HG02981 (cell line): ENCODE measurements around the gene UPF1.

Source experiments
- ATAC-seq: cut with Tn5 transposase; IDR thresholded peaks from one replicate; pipeline ENCODE4 v1.9.1; 2021; ENCODE audit warnings: mild to moderate bottlenecking, moderate library complexity; ENCODE audit not compliant: unreplicated experiment

UPF1 gene

DNA sequence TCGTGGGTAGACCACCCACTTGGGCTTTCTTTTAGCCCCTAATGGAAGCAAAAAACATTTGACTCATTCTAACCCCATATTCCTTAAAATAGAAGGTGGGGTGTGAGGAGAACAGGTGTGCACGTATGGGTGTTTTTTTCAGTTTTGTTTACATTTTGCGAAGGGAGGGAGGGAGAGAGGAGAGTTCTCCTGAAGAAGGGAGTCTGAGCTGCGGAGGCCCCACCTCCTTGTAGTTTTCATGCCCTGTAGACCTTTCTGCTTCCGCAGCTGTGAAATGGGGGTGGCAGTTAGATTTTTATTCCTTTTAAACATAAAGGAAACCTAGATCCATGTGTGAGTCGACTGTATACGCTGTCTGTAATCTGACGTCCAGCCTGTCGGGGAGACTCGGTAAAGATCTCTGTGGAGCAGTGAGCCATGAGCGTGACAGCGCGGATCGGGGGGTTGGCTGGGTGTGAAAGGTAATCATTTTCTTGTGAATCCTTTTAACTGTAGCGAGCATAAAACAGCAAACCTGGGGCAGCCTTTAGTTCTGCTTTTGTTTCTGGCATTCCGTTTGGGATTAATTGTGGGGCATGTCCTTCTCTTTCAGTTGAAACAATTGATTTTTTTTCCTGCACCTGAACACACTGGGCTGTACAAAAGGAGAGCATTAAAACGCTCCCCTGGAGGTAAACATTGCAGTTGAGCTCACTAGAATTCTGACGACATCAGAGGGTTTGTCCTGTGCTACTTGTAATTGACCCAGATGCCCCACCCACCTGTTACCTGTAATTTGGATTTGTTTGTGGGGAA, 2.3 kb downstream of the UPF1 start:
- no peak for ATAC-seq

DNA sequence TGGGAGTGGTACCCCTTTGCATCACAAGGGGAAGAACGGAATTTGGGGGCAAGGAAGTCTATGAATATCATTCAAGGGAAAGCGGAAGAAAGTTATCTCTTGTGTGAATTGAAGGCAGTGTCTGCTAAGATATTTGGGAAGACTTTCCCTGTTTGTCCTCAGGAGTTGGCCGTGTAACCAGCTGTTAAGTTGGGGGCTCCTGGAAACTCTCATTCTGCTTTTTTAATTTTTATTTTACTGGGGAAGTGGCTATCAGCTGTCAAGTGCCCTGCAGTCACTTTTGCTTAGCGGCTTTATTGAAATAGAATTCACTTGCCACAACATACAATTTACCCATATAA, 2.9 kb downstream of the UPF1 start:
- ATAC-seq: no peak

DNA sequence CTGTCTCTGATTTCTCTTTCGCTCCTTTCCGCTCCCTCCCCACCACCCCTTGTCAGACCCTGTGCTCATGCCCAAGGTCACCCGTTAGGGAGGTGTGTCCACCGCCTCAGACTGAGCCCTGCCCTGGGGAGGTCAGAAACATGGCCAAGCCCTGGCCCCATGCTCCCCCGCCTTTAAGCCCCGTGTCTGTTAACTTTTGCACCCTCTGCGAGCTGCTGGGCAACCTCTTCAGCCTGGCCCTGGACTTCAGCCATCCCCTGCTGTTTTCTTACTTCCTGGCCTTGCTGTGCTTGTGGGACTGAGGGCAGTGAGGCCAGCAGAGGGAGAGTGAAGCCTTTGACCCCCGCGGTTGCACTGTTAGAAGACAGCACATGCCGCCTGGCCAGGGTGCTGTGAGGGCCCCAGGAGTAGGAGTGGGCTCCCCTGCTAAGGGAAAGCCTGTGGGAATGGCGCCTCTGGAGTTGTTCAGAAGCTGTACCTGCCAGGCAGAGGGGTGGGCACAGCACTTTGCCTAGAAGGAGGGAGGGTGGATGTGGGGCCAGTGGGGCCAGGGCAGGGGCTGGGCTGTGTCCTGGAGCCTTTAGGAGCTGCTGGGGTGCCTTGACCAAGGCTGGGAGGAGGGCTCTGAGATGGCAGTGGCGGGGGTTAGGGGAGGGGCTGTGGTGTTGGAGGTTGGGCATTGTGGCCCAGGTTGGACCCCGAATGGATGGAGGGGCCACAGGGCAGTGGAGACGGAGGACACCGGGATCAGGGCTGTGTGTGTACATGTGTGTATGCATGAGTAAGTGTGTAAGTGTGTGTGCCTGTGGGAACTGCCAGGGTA, 7.9 kb downstream of the UPF1 start:
- ATAC-seq: no peak

DNA sequence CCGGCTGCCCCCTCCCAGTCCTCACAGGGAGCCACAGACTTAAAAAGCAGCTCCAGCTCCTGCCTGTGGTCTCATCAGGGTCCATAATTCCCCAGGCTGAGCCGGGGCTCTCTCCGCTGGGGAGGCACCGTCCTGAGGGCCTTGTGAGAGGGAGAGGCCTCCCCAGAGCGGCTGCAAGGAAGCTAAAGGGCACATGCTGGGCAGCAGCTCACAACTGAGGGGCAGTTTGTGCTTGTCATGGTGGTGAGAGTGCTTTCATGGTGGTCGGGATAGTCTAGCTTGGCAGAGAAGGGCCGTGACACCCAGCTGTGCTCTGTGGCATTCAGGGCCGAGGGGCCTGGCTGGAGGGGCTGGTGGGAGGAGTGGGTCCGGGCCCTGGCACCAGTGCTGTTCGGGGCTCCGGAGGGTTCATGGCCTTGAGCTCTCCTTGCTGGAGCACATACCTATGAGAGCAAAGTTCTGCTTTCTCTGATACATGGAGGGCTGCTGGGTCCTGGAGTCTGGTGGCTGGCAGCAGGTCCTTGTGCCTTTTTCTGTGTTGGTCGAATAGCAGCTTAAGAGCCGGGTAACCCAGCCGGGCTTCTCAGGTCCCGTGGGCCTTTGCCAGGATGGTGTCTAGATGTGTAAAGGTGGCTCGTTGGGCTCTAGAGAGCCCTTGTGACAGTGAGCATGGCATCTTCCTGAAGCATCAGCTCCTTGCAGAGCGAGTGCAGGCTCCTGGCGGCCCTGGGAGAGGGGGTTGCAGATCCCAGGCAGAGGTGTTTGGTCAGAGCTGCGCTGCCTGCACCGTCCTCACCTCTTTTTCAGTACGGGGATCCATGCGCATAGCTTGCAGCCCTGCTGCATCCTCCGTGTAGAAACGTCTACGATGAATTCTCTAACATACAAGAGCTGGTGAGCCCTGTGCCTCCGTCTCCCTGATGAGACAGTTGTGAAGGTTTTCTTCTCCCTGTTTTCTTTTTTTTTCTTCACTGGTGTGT, 8.8 kb downstream of the UPF1 start:
- ATAC-seq: no peak

DNA sequence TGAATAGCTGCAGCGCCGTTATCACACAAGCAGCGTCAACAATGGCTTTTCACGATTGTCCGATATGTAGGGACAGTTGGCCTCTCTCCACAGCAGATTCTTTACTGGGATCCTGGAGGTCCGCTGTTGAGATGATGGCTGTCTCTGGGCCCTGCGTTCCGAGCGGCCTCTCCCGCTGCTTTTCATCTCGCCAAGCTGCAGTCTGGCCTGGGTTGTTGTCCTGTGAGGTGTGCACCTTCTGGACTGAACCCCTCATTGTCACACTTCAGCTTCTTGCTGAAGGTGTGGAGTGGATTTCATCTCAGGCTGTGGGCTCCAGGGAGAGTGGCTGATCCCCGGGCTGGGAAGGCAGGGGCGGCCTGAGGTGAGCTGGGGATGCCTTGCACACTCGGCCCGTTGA, 9.6 kb downstream of the UPF1 start:
- no peak for ATAC-seq

DNA sequence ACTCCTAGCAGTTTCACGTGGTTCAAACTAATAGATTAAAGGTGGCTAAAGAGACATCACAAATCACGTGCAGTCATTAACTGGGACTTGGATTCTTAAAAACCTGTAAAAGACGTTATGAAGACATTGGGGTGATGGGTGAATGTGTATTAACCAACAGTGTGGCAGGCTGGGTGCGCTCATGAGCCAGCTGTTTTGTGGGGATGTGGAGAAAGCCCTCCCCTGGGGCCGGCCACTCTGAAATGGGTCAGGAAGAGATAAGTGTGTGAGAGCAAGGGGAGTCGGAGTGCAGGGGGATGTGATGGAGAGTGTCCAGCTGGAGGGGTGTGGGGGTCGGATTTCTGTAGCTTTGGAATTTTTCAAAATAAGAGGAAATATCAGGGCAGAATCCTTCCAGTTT, 10.4 kb downstream of the UPF1 start:
- no peak for ATAC-seq

DNA sequence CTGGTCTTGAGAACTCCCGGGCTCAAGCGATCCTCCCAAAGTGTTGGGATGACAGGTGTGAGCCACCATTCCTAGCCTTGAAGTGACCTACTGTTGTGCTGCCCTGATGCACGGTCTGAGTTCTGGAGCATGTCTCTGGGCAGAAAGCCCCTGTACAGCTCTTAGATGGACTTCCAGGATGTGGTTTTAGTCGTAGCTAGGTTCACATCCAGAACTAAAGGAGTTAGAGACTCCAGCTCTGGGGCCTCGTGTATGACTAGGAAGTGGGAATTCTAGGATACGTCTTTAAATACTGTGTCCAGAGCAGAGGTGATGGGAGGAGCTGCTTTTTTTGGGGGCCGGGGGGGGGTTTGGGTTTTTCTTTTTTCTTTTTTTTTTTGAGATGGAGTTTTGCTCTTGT, 12.2 kb downstream of the UPF1 start:
- no peak for ATAC-seq

DNA sequence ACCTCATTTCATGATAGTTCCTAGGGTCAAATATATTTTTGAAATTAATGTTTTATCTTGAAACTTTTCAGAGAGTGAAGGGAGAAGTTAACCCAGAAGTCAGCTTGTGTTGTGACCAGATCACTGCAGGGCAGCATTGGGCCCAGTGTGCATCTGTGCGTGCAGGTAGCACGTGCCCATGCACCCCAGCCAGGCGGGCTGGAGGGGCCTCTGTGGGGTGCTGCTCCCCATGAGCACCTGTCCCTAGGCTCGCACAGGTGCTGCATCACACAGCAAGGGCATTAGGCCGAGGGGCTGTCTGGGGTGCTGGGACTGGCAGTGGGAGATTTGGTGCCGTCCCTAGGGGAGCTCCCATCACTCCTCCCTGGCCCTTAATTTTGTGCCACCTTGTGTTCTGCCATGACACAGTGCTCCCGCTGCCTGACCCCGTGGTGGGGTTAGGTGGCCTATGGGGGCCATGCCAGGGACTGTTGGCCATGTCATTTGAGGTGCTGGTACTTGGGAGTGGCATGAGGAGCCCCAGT, 13.1 kb downstream of the UPF1 start:
- ATAC-seq: no peak

DNA sequence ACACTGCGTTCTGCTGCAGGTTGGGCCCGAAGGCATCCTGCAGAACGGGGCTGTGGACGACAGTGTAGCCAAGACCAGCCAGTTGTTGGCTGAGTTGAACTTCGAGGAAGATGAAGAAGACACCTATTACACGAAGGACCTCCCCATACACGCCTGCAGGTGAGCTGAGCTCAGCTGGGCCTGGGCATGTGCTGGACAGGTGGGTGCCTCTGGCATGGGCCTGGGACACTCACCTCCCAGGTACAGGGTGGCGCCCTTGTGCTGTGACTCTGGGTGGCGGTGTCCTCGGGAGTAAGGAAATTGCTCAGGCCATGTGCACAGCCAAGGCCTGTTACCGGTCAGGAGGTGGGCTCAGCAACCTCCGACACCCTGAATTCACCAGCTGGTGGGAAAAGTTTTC, 14.2 kb downstream of the UPF1 start:
- no peak for ATAC-seq

DNA sequence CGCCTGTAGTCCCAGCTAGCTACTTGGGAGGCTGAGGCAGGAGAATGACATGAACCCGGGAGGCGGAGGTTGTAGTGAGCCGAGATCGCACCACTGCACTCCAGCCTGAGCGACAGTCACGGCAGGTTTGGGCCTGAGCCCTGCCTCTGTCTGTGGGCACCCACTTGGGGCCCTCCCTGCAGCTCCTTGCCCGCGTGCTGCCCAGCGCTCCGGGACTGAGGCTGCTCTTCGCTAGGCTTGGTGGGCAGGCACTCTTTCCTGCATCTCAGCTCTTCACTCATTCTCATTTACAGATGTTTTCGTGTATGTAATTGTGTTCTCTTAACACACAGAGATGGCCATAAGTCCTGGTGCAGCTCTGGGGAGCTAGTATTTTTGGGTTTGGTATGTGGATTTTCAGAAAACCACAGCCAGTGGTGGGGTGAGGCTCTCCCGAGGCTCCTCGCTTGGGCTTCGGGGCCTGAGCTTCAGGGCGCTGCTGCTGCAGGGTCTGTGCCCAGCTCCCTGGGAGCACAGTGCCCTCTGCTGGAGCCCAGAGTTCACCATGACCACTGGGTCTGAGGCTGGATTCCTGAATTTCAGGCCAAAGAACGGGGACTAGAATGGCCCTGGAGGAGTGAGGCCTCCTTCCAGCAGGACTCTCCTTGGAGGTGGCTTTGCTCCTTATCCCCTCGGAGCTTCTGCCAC, 15.2 kb downstream of the UPF1 start:
- ATAC-seq: no peak

DNA sequence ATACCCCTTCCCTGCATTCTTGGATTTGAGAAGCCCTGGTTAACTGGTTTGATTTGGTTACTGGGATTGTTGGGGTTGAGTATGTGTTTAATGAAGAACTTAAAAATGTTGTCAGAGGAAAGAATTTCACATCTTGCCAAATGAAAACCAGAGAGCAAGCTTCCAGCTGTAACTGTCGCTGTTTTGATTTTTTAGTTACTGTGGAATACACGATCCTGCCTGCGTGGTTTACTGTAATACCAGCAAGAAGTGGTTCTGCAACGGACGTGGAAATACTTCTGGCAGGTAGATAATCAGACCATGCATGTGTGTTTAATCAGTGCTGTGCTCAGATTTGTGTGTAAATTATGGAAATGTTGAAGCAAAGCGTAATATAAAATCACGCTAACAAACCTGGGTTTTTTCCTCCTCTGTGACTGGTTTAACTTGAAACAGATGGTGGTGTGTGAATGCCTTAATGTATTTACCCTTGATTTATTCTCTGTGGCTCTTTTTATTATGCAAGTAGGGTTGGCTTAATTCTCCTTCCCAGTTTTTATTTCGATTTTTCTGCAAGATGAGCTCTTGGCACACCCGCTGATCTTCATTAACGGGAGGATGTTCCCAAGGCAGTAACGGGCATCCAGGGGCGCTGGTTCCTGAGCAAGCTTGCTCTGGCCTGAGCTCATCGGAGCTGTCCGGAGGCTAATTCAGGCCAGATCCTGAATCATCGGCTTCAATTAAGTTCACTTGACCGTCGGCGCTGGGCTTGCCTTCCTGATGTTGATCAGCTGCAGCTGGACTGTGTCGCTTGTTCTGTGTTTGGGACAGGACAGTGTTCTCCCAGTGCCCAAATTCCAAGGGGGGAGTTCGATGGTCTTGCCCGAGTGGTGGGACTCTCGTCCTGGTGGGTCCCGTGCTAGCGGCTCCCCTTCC, 16.0 kb downstream of the UPF1 start:
- ATAC-seq: no peak

DNA sequence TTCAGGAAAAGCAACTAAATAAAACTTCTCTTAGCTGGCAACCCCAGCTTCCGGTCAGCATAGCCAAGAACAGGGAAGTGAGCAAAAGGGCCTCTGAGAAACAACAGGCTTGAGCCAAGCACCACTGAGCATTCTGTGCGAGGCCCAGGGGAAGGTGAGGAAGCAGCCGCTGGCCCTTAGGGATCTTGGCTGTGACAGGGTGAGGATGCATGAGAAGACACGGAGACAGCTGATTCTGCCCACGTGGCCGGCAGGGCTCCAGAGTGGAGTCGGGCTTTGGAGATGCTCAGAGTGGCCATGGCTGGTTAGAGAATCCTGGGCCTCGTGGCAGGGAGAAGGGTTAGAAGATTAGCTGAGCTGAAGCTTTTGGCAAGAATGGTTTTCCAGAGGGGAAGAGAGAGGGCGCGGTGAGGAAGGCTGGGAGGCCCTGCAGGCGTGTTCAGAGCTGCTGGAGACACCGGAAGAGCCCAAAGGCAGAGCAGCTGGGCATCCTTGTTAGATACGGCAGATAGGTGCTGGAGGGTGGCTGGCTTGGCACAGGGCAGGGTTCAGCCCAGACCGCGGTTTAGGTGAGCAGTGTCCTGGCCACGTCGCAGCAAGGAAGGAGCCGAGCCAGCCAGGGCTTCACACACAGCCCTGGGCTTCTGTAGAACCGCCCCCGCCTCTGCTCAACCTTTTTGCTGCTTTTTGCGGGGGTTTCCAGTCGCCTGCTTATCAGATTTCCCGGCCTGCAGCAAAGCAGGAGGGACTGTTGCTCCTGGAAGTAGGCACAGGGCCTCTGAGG, 17.3 kb downstream of the UPF1 start:
- ATAC-seq: no peak

DNA sequence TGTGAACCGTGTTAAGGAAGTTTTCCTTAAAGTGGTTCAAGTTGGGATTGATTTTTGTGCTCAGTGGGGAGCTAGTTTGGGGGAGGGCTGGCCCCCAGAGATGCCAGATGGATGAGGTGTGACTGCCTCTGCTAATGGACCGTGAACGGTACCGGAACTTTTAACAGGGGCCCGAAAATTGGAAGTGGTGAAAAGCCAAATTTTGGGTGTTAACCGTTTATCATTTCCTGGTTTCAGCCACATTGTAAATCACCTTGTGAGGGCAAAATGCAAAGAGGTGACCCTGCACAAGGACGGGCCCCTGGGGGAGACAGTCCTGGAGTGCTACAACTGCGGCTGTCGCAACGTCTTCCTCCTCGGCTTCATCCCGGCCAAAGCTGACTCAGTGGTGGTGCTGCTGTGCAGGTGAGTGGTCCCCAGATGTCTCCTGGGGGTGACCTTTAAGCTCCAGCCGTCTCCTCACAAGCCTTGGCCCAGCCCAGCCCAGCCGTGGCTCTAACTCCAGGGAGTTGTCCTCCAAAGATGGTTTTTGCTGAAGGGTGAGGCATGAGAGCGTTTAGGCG, 18.2 kb downstream of the UPF1 start:
- ATAC-seq: no peak

DNA sequence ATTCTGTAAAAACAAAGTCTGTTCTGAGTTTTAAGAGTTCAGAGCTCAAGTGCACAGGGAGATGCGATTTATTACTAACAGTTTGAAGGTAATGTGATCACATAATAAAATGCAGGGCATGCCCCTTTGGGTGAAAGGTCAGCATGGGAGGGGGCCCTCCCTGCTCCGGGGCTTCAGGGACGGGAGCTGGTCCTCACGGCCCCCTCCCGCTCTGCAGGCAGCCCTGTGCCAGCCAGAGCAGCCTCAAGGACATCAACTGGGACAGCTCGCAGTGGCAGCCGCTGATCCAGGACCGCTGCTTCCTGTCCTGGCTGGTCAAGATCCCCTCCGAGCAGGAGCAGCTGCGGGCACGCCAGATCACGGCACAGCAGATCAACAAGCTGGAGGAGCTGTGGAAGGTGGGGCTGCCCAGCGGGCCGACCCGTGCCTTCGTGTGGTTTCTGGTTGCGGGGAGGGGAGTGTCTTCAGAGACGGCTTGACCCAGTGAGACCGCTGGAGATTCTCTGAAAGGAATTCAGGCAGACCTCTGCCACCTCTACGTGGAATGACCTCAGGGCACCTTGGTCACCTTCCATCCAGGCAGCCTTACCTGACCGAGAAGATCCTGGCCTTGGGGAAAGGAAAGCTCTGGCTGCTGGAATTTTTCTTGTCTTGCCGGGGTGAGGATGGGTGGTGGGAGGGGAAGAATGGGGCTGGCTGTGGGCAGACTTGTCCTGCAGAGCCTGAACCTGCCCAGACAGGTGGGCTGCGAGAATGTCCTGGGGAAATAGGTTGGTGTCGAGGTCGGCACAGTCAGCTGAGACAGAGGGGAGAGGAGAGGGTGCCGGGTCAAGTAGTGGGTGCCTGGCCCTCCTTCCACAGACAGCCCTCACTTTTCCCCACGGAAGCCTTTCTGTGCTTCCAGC, 19.0 kb downstream of the UPF1 start:
- ATAC-seq: no peak

DNA sequence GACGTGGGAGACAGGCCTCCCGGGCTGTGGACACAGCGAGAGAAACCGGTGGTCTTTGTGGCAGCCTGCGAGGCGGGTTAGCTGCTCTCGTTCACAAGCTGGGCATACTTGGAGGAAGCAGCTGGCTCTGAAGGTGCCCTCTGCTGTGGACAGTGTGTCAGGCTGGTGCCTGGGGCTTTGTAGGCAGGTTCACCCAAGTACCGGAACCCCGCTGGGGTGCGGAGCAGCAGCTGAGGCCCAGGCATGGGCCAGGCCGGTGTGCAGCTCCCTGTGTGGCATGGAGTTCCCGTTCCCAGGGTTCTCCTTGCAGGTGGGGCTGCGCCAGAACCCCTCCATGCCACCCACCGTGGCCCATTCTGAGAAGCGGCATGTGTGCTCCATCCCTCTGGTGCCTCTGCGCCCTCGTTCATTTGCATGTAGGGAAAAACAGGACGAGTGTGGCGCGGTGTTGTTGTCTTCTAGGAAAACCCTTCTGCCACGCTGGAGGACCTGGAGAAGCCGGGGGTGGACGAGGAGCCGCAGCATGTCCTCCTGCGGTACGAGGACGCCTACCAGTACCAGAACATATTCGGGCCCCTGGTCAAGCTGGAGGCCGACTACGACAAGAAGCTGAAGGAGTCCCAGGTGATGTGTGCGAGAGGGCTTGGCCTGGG, 20.0 kb downstream of the UPF1 start:
- no peak for ATAC-seq

DNA sequence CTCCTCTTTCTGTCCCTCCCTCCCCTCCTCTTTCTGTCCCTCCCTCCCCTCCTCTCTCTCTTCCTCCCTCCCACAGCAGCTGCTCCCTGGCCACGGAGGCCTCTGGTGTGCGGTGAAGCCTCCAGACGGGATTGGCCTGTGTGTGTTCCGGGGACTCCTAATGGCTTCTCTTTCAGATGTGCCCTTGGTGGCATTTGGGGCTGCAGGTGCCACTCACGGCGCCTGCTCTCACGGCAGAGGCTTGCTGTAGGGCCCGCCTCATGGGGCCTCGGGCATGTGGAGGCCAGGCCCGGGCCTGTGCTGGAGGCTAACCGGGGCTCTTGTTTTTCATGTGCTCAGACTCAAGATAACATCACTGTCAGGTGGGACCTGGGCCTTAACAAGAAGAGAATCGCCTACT, 20.9 kb downstream of the UPF1 start:
- ATAC-seq: no peak
